GM12878 (cell line): Measurements from ENCODE around the gene HMHB1.

Experiments used
- BHLHE40 ChIP-seq, 2 experiments: fragments of 450-650 bp in 1 of 2; IDR thresholded peaks; 2 replicates each; pipeline ENCODE4 v1.6.1; 2011 to 2017; ENCODE audit warnings: low read depth in 2 of 2, borderline replicate concordance in 1 of 2, improper control_type of control experiment in 1 of 2, low read length in 1 of 2, mild to moderate bottlenecking in 1 of 2
- ETV6 ChIP-seq, 2 experiments: fragments of 450-650 bp in 1 of 2; IDR thresholded peaks in 1 of 2; conservative IDR thresholded peaks in 1 of 2; 2 replicates each; pipeline ENCODE4 v1.6.1; 2014; ENCODE audit warnings: antibody characterized with exemption in 1 of 2, borderline replicate concordance in 1 of 2, low read depth in 1 of 2, mild to moderate bottlenecking in 1 of 2, moderate library complexity in 1 of 2
- NRF1 ChIP-seq: conservative IDR thresholded peaks from 2 replicates; pipeline ENCODE4 v1.6.1; 2011; ENCODE audit warnings: mild to moderate bottlenecking, low read depth, low read length, improper control_type of control experiment
- PAX5 ChIP-seq: IDR thresholded peaks from 2 replicates; pipeline ENCODE4 v1.6.1; 2011; ENCODE audit warnings: low read depth, low read length, borderline replicate concordance
- POLR2A ChIP-seq: IDR thresholded peaks from 2 replicates; pipeline ENCODE4 v1.6.1; 2011; ENCODE audit warnings: low read depth, mild to moderate bottlenecking, low read length
- POLR2AphosphoS5 ChIP-seq: IDR thresholded peaks from 2 replicates; pipeline ENCODE4 v1.6.1; 2011; ENCODE audit warnings: mild to moderate bottlenecking, low read length, inconsistent platforms
- SMAD1 ChIP-seq: fragments of 450-650 bp; IDR thresholded peaks from 2 replicates; pipeline ENCODE4 v1.6.1; 2018; ENCODE audit warnings: mild to moderate bottlenecking, low read depth; ENCODE audit not compliant: partially characterized antibody
- TF ChIP-seq, protein P1 (sequence below): fragments of 450-650 bp; IDR thresholded peaks from 2 replicates; pipeline ENCODE4 v1.6.1; 2017; ENCODE audit warnings: mild to moderate bottlenecking, moderate library complexity
- TF ChIP-seq, protein P2 (sequence below): IDR thresholded peaks from 2 replicates; pipeline ENCODE4 v1.6.1; 2012; ENCODE audit warnings: low read length, inconsistent platforms
- TF ChIP-seq, protein P3 (sequence below), 3 experiments: IDR thresholded peaks in 2 of 3; conservative IDR thresholded peaks in 1 of 3; 2 replicates each; pipeline ENCODE4 v1.5.1; 2011; ENCODE audit warnings: low read depth in 3 of 3, low read length in 3 of 3, mild to moderate bottlenecking in 3 of 3, control low read depth in 2 of 3, moderate library complexity in 2 of 3, inconsistent platforms in 1 of 3, mixed read lengths in 1 of 3; ENCODE audit not compliant: control insufficient read depth in 2 of 3, insufficient read depth in 1 of 3; ENCODE audit errors: extremely low read depth in 1 of 3
- TF ChIP-seq, protein P4 (sequence below): IDR thresholded peaks from 2 replicates; pipeline ENCODE4 v1.6.1; 2012; ENCODE audit warnings: low read depth, low read length, improper control_type of control experiment

DNA sequence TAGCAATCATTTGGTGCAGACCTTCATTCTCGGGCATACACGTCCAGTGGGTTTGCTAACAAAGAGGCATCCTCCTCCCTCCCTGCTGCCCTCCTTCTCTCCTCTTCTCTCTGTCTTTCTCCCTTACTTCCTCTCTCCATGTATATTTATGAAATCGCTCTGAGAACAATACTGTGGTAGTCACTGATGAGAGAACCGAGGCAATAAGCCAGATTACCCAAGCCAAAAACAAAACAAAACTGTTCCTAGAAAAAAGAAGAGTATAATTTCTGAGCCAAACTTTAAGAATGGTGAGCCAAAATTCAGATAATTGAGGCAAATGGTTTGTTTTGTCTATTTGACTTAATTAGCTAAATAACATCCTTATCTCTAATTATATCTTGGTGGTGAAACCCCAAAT lies 15.8 kb upstream of the HMHB1 start:
- TF ChIP-seq BHLHE40 (IDR thresholded peaks at IDR 0.05; ENCODE audit: borderline replicate concordance in 1 of 2, low read depth in 2 of 2, low read length in 1 of 2): no peak
- TF ChIP-seq NRF1: no peak
- TF ChIP-seq, protein P1, sequence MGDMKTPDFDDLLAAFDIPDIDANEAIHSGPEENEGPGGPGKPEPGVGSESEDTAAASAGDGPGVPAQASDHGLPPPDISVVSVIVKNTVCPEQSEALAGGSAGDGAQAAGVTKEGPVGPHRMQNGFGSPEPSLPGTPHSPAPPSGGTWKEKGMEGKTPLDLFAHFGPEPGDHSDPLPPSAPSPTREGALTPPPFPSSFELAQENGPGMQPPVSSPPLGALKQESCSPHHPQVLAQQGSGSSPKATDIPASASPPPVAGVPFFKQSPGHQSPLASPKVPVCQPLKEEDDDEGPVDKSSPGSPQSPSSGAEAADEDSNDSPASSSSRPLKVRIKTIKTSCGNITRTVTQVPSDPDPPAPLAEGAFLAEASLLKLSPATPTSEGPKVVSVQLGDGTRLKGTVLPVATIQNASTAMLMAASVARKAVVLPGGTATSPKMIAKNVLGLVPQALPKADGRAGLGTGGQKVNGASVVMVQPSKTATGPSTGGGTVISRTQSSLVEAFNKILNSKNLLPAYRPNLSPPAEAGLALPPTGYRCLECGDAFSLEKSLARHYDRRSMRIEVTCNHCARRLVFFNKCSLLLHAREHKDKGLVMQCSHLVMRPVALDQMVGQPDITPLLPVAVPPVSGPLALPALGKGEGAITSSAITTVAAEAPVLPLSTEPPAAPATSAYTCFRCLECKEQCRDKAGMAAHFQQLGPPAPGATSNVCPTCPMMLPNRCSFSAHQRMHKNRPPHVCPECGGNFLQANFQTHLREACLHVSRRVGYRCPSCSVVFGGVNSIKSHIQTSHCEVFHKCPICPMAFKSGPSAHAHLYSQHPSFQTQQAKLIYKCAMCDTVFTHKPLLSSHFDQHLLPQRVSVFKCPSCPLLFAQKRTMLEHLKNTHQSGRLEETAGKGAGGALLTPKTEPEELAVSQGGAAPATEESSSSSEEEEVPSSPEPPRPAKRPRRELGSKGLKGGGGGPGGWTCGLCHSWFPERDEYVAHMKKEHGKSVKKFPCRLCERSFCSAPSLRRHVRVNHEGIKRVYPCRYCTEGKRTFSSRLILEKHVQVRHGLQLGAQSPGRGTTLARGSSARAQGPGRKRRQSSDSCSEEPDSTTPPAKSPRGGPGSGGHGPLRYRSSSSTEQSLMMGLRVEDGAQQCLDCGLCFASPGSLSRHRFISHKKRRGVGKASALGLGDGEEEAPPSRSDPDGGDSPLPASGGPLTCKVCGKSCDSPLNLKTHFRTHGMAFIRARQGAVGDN: no peak
- no peak for TF ChIP-seq POLR2AphosphoS5
- no peak for TF ChIP-seq PAX5
- TF ChIP-seq POLR2A: no peak
- no peak for TF ChIP-seq SMAD1
- TF ChIP-seq, protein P2, sequence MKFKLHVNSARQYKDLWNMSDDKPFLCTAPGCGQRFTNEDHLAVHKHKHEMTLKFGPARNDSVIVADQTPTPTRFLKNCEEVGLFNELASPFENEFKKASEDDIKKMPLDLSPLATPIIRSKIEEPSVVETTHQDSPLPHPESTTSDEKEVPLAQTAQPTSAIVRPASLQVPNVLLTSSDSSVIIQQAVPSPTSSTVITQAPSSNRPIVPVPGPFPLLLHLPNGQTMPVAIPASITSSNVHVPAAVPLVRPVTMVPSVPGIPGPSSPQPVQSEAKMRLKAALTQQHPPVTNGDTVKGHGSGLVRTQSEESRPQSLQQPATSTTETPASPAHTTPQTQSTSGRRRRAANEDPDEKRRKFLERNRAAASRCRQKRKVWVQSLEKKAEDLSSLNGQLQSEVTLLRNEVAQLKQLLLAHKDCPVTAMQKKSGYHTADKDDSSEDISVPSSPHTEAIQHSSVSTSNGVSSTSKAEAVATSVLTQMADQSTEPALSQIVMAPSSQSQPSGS: no peak
- TF ChIP-seq, protein P3, sequence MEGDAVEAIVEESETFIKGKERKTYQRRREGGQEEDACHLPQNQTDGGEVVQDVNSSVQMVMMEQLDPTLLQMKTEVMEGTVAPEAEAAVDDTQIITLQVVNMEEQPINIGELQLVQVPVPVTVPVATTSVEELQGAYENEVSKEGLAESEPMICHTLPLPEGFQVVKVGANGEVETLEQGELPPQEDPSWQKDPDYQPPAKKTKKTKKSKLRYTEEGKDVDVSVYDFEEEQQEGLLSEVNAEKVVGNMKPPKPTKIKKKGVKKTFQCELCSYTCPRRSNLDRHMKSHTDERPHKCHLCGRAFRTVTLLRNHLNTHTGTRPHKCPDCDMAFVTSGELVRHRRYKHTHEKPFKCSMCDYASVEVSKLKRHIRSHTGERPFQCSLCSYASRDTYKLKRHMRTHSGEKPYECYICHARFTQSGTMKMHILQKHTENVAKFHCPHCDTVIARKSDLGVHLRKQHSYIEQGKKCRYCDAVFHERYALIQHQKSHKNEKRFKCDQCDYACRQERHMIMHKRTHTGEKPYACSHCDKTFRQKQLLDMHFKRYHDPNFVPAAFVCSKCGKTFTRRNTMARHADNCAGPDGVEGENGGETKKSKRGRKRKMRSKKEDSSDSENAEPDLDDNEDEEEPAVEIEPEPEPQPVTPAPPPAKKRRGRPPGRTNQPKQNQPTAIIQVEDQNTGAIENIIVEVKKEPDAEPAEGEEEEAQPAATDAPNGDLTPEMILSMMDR (IDR thresholded peaks at IDR 0.05 in 2 of 3, conservative IDR thresholded peaks at IDR 0.05 in 1 of 3; ENCODE audit: control insufficient read depth in 2 of 3, extremely low read depth in 1 of 3, insufficient read depth in 1 of 3, low read depth in 3 of 3, low read length in 3 of 3): no peak
- TF ChIP-seq, protein P4, sequence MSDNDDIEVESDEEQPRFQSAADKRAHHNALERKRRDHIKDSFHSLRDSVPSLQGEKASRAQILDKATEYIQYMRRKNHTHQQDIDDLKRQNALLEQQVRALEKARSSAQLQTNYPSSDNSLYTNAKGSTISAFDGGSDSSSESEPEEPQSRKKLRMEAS: no peak
- TF ChIP-seq ETV6 (conservative IDR thresholded peaks at IDR 0.05 in 1 of 2, IDR thresholded peaks at IDR 0.05 in 1 of 2; ENCODE audit: borderline replicate concordance in 1 of 2, low read depth in 1 of 2): no peak
